Panc1 (cell line): ENCODE measurements around the gene MICAL2. TPM values are rescaled to one million over a fixed set of nuclear protein-coding genes. Genes with fewer than 3 reads are reported as not detected.

Experiments
- ATAC-seq: fragments of 200-7000 bp; cut with Tn5 transposase; 2 replicates; pipeline ENCODE4 v1.9.1; 2020; ENCODE audit warnings: mild to moderate bottlenecking, moderate library complexity
- BruUV-seq: library from RNA; stranded (reverse); fragments of 400-500 nt; replicated peaks from 2 replicates; lab custom pipeline; 2021; lab: Mats Ljungman, UMichigan
- CTCF ChIA-PET: fragments of 300-600 bp; sonication (Branson Sonifier 250); formaldehyde crosslinking; loops from one replicate; lab custom pipeline; 2022; ENCODE audit warnings: antibody characterized with exemption; lab: Charles Lee
- POLR2A ChIA-PET: fragments of 300-600 bp; sonication (Branson Sonifier 250); formaldehyde crosslinking; loops from one replicate; lab custom pipeline; 2022; ENCODE audit warnings: antibody characterized with exemption; lab: Charles Lee
- DNase-seq: peaks from one replicate; pipeline ENCODE4 v3.0.0-alpha.2; 2010; ENCODE audit warnings: low read depth, low spot score
- H3K27ac ChIP-seq: 2 replicates; pipeline ENCODE4 v1.5.1; 2011; ENCODE audit warnings: mild to moderate bottlenecking, low read length, inconsistent platforms
- H3K27me3 ChIP-seq: fragments of 200-500 bp; sonication (Bioruptor generic); 2 replicates; pipeline ENCODE4 v1.6.0; 2014; ENCODE audit warnings: low read length, inconsistent platforms; ENCODE audit not compliant: control insufficient read depth, insufficient read depth
- H3K36me3 ChIP-seq: fragments of 200-500 bp; sonication (Bioruptor generic); 2 replicates; pipeline ENCODE4 v1.5.1; 2014; ENCODE audit warnings: inconsistent platforms, mild to moderate bottlenecking, low read length, moderate library complexity; ENCODE audit not compliant: control insufficient read depth, insufficient read depth
- H3K4me1 ChIP-seq: 2 replicates; pipeline ENCODE4 v1.5.1; 2011; ENCODE audit warnings: inconsistent platforms, mild to moderate bottlenecking, low read length, moderate library complexity; ENCODE audit not compliant: control insufficient read depth, insufficient read depth
- H3K4me3 ChIP-seq, 2 experiments: 2 replicates each; pipeline ENCODE4 v1.5.1; 2011 to 2012; ENCODE audit warnings: low read depth in 2 of 2, low read length in 2 of 2, mild to moderate bottlenecking in 2 of 2, inconsistent platforms in 1 of 2, moderate library complexity in 1 of 2
- H3K9me3 ChIP-seq: fragments of 200-500 bp; sonication (Bioruptor generic); 2 replicates; pipeline ENCODE4 v1.5.1; 2014; ENCODE audit warnings: low read depth, mild to moderate bottlenecking, inconsistent platforms, low read length, moderate library complexity; ENCODE audit not compliant: control insufficient read depth, insufficient read depth
- CTCF ChIP-seq: fragments of 450-650 bp; IDR thresholded peaks from 2 replicates; pipeline ENCODE4 v1.5.1; 2017; ENCODE audit warnings: mild to moderate bottlenecking
- POLR2AphosphoS5 ChIP-seq: IDR thresholded peaks from 2 replicates; pipeline ENCODE4 v1.6.1; 2012; ENCODE audit warnings: mild to moderate bottlenecking, low read depth, low read length, moderate library complexity
- REST ChIP-seq, 2 experiments: IDR thresholded peaks; 2 replicates each; pipeline ENCODE4 v1.6.1; 2011 to 2012; ENCODE audit warnings: low read depth in 2 of 2, control low read depth in 1 of 2, low read length in 1 of 2, mild to moderate bottlenecking in 1 of 2, moderate library complexity in 1 of 2; ENCODE audit not compliant: insufficient read depth in 1 of 2
- SIN3A ChIP-seq: IDR thresholded peaks from 2 replicates; pipeline ENCODE4 v1.6.1; 2012; ENCODE audit warnings: low read depth, mild to moderate bottlenecking, low read length, moderate library complexity, borderline replicate concordance; ENCODE audit not compliant: insufficient read depth
- TCF7L2 ChIP-seq: IDR thresholded peaks from 2 replicates; pipeline ENCODE4 v1.6.1; 2011; ENCODE audit warnings: mild to moderate bottlenecking, low read depth, low read length, inconsistent platforms
- in situ Hi-C: cut with HindIII; loops from 2 replicates; pipeline ENCODE4 v1.10.0; 2016; ENCODE audit warnings: low sequenced_read_pairs, low pct_unique_long_range_greater_than_20kb
- intact Hi-C: fragments of 100-400 bp; cut with micrococcal nuclease; formaldehyde crosslinking; loops from one replicate; pipeline ENCODE4 v1.10.0; 2022; ENCODE audit not compliant: unreplicated experiment
- total RNA-seq: library from RNA; stranded (reverse); gene quantifications from one replicate; pipeline ENCODE4 v1.2.1, GENCODE V29; 2021; ENCODE audit not compliant: unreplicated experiment

The MICAL2 gene
- total RNA-seq, 1 experiment from 2014 or later, result 199 TPM

GRCh38 chr11:12132790-12133145 is 22.4 kb downstream of the MICAL2 start:
- H3K27ac ChIP-seq, result no peak overlapping the region
- no peaks in the 10 kb centered on the region for H3K27me3 ChIP-seq
- intact Hi-C loops (no loop called here), in situ Hi-C loops (no loop called here)
- ATAC-seq (no peak), DNase-seq (no peak)
- no TSS peak for BruUV-seq
- no peak overlapping the region for H3K4me3 ChIP-seq
- TF ChIP-seq SIN3A (no peak), CTCF (no peak), REST (IDR thresholded peaks at IDR 0.05; ENCODE audit: insufficient read depth in 1 of 2, low read depth in 2 of 2, low read length in 1 of 2) (no peak), TCF7L2 (no peak), POLR2AphosphoS5 (no peak)
- peaks cover 13% of the 10 kb centered on the region for H3K4me1 ChIP-seq
- H3K36me3 ChIP-seq, result no peaks in the 10 kb centered on the region
- H3K9me3 ChIP-seq, result no peaks in the 10 kb centered on the region
- POLR2A ChIA-PET, result no interaction called here
- CTCF ChIA-PET, result no interaction called here

- intact Hi-C loops (no loop called here), in situ Hi-C loops (no loop called here)
- no peaks in the 10 kb centered on the region for H3K27me3 ChIP-seq
- ATAC-seq (no peak), DNase-seq (no peak)
- no TSS peak for BruUV-seq
- no peak overlapping the region for H3K27ac ChIP-seq
- H3K4me1 ChIP-seq, result peaks cover 17% of the 10 kb centered on the region
- H3K36me3 ChIP-seq, result no peaks in the 10 kb centered on the region
- ChIA-PET POLR2A (interaction anchor here (0.6 kb wide), 1 partner anchor 45 kb away, joined by 3 read pairs; no protein-coding TSS in a partner anchor), CTCF (no interaction called here)
- no peaks in the 10 kb centered on the region for H3K9me3 ChIP-seq
- no peak for TF ChIP-seq REST (IDR thresholded peaks at IDR 0.05; ENCODE audit: insufficient read depth in 1 of 2, low read depth in 2 of 2, low read length in 1 of 2)
- TF ChIP-seq CTCF, result no peak
- H3K4me3 ChIP-seq, result no peak overlapping the region
Observed at GRCh38 chr11:12133547-12134235, 23.3 kb downstream of the MICAL2 start.
